SJCRH30 (cell line): ENCODE results near the gene STK32C. TPM values are rescaled to one million over a fixed set of nuclear protein-coding genes. Genes with fewer than 3 reads are reported as not detected.

Source experiments
- DNase-seq, 2 experiments: peaks; one replicate each; pipeline ENCODE4 v3.0.0-alpha.2; 2015 to 2020
- H3K27ac ChIP-seq: fragments of 250-450 bp; sonication (Bioruptor Pico); 2 replicates; pipeline ENCODE4 v1.5.1; 2020; ENCODE audit warnings: mild to moderate bottlenecking, moderate library complexity
- H3K27me3 ChIP-seq: fragments of 250-450 bp; sonication (Bioruptor Pico); 2 replicates; pipeline ENCODE4 v1.5.1; 2020; ENCODE audit warnings: mild to moderate bottlenecking, moderate library complexity
- H3K36me3 ChIP-seq: fragments of 250-450 bp; sonication (Bioruptor Pico); 2 replicates; pipeline ENCODE4 v1.5.1; 2020; ENCODE audit warnings: mild to moderate bottlenecking, moderate library complexity
- H3K4me1 ChIP-seq: fragments of 250-450 bp; sonication (Bioruptor Pico); 2 replicates; pipeline ENCODE4 v1.5.1; 2020; ENCODE audit warnings: mild to moderate bottlenecking, moderate library complexity
- H3K4me3 ChIP-seq: fragments of 250-450 bp; sonication (Bioruptor Pico); 2 replicates; pipeline ENCODE4 v1.5.1; 2020; ENCODE audit warnings: mild to moderate bottlenecking, moderate library complexity
- H3K9me3 ChIP-seq: fragments of 250-450 bp; sonication (Bioruptor Pico); replicated peaks from 2 replicates; pipeline ENCODE4 v1.5.1; 2020; ENCODE audit warnings: mild to moderate bottlenecking, moderate library complexity
- total RNA-seq: library from RNA; depleted of rRNA; stranded (reverse); fragments of >200 nt; shearing (Covaris generic); gene quantifications from 2 replicates; pipeline ENCODE4 v1.2.3, GENCODE V29; 2014

Gene STK32C
- total RNA-seq, 1 experiment from 2014 or later, result 4.2 TPM

DNA sequence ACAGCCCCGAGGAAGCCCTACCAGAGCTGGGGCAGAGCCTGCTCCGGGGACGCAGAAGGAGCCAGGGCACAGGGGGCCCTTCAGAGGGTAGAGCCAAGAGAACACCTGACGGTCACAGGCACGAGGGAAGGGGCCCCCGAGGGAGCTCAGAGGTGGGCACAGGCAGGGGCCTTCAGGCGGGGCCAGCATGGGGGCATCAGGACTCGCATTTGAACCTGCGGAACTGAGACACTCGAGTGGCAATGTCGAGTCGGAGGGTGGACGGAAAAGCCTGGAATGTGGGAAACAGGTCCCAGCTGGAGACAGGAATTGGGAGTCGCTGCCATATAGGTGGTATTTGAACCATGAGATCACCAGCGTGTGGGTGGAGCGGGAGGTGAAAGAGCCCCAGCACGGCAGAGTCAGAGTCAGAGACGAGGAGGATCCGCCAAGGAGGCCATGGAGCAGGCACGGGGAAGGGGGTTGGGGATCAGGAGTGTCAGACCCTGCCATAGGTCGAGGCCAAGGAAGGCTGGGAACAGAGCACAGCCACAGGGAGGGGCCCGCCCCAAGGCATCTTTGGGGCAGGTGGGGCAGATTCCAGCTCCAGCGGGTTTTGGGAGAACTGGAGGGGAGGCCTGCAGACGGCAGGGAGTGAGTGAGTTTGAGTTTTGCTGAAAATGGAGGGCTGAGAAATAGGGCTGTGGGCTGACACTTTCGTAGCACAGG, 13.8 kb downstream of the STK32C start:
- no peaks in the 10 kb centered on the region for H3K36me3 ChIP-seq
- H3K4me3 ChIP-seq, result no peak overlapping the region
- no peaks in the 10 kb centered on the region for H3K4me1 ChIP-seq
- no peaks in the 10 kb centered on the region for H3K9me3 ChIP-seq
- no peak for DNase-seq
- no peaks in the 10 kb centered on the region for H3K27me3 ChIP-seq
- H3K27ac ChIP-seq, result no peak overlapping the region

DNA sequence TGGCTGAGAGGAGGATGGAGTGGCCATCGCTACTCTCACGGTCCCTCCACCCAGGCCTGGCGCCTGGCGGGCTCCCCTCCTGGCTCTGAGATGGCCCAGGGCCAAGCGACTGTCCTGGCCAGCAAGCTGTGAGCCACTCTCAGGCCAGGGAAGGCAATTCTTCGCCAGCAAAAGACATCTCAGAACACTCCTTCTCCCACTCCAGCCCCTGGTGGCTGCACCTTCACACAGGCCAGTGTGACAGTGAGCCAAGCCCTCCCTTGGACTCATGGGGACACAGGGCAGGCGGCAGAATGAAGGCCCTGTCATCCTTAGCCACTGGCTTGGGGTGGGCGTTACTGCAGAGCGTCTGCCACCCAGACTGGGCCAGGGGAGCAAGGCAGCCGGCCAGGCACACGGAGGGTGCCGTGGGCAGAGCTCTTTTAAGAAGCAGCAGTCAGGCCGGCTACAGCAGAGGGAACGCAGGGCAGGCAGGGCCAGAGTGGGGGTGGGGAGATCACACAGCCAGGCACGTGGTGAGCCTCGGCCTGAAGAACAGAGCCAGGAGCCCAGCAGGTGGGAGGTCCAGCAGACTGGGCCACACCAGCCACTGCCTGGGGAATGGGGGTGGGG, 14.4 kb downstream of the STK32C start:
- Histone ChIP-seq H3K27me3 (no peaks in the 10 kb centered on the region), H3K36me3 (no peaks in the 10 kb centered on the region), H3K4me1 (no peaks in the 10 kb centered on the region), H3K9me3 (no peaks in the 10 kb centered on the region), H3K27ac (no peak overlapping the region), H3K4me3 (no peak overlapping the region)
- DNase-seq, result no peak

- Histone ChIP-seq H3K4me1 (no peaks in the 10 kb centered on the region), H3K9me3 (no peaks in the 10 kb centered on the region), H3K27me3 (no peaks in the 10 kb centered on the region), H3K27ac (no peak overlapping the region), H3K4me3 (no peak overlapping the region), H3K36me3 (no peaks in the 10 kb centered on the region)
- no peak for DNase-seq
Observed at GRCh38 chr10:132292287-132293200, 15.2 kb downstream of the STK32C start.

DNA sequence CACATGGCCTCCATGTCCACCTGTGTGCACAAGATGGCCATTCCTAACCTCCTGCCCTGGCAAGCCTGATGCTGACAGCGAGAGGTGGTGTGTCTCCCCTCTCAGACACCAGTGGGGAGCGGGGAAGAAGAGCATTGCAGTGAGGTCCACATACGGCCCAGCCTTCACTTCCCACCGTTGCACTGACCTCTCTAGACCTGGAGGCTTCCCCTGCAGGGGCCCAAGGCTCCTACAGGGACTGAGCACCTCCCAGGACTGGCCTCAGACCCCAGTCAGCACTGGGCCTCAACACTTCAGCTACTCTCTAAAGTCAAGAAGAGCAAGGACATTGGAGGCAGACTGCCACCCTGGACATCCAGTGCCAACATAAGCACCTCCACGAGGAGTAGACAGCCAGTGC, 15.9 kb downstream of the STK32C start:
- no peaks in the 10 kb centered on the region for H3K4me1 ChIP-seq
- no peaks in the 10 kb centered on the region for H3K36me3 ChIP-seq
- DNase-seq, result no peak
- H3K4me3 ChIP-seq, result no peak overlapping the region
- H3K9me3 ChIP-seq, result no peaks in the 10 kb centered on the region
- H3K27me3 ChIP-seq, result no peaks in the 10 kb centered on the region
- H3K27ac ChIP-seq, result no peak overlapping the region

DNA sequence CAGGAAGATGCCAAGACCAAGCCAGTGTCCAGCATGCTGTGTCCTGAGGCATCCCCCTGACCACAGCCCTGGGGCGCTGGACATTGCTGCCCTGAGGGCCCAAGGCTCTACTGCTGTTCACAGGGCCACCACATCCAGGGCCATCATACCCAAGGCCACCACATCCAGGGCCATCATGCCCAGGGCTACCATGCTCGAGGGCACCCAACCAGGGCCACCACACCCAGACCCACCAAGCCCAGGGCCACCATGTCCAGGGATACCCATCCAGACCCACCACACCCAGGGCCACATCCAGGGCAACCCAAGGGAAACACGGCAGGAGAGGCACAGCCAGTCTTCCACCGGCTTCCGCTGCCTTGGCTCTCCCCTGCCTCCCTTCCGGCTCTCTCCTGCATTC, 17.1 kb downstream of the STK32C start:
- Histone ChIP-seq H3K27ac (no peak overlapping the region), H3K36me3 (no peaks in the 10 kb centered on the region), H3K27me3 (no peaks in the 10 kb centered on the region), H3K4me3 (no peak overlapping the region), H3K4me1 (no peaks in the 10 kb centered on the region), H3K9me3 (no peaks in the 10 kb centered on the region)
- no peak for DNase-seq

DNA sequence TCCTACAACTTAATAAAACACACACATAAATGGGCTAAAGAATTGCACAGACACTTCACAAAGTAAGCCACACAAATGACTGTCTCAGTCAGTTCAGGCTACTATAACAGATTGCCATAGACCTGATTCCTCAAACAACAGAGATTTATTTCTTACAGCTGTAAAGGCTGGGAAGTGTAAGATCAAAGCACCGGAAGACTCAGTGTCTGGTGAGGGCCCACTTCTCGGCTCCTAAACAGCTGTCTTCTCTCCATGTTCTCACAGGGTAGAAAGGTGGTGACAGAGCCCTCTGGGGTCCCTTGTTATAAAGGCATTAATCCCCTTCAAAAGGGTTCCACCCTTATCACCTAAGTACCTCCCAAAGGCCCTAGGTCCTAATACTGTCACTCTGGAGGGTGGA, 18.3 kb downstream of the STK32C start:
- no peaks in the 10 kb centered on the region for H3K36me3 ChIP-seq
- H3K4me3 ChIP-seq, result no peak overlapping the region
- no peaks in the 10 kb centered on the region for H3K4me1 ChIP-seq
- no peak for DNase-seq
- H3K27ac ChIP-seq, result no peak overlapping the region
- no peaks in the 10 kb centered on the region for H3K9me3 ChIP-seq
- no peaks in the 10 kb centered on the region for H3K27me3 ChIP-seq

GRCh38 chr10:132283604-132284382, 24.0 kb downstream of the STK32C start:
- Histone ChIP-seq H3K9me3 (no peaks in the 10 kb centered on the region), H3K27me3 (no peaks in the 10 kb centered on the region)

GRCh38 chr10:132282667-132283603, 24.8 kb downstream of the STK32C start:
- H3K27me3 ChIP-seq, result no peaks in the 10 kb centered on the region
- no peak for DNase-seq
- H3K36me3 ChIP-seq, result no peaks in the 10 kb centered on the region
- no peak overlapping the region for H3K27ac ChIP-seq
- H3K4me1 ChIP-seq, result no peaks in the 10 kb centered on the region
- H3K9me3 ChIP-seq, result no peaks in the 10 kb centered on the region
- H3K4me3 ChIP-seq, result no peak overlapping the region

More at GRCh38 chr10:132283604-132284382, 24.0 kb downstream of the STK32C start:
- no peak overlapping the region for H3K4me3 ChIP-seq
- H3K27ac ChIP-seq, result no peak overlapping the region
- H3K4me1 ChIP-seq, result no peaks in the 10 kb centered on the region
- no peaks in the 10 kb centered on the region for H3K36me3 ChIP-seq
- DNase-seq, result no peak

GRCh38 chr10:132281915-132282666, 25.7 kb downstream of the STK32C start:
- H3K36me3 ChIP-seq, result no peaks in the 10 kb centered on the region
- peak; percentile 43 to 50 for DNase-seq
- H3K27ac ChIP-seq, result no peak overlapping the region
- H3K4me1 ChIP-seq, result no peaks in the 10 kb centered on the region
- no peaks in the 10 kb centered on the region for H3K9me3 ChIP-seq
- no peak overlapping the region for H3K4me3 ChIP-seq
- H3K27me3 ChIP-seq, result no peaks in the 10 kb centered on the region

- DNase-seq, result no peak
- Histone ChIP-seq H3K4me3 (no peak overlapping the region), H3K4me1 (no peaks in the 10 kb centered on the region), H3K27ac (no peak overlapping the region), H3K36me3 (no peaks in the 10 kb centered on the region), H3K9me3 (no peaks in the 10 kb centered on the region), H3K27me3 (no peaks in the 10 kb centered on the region)
Observed at GRCh38 chr10:132280646-132281074, 27.1 kb downstream of the STK32C start.

DNA sequence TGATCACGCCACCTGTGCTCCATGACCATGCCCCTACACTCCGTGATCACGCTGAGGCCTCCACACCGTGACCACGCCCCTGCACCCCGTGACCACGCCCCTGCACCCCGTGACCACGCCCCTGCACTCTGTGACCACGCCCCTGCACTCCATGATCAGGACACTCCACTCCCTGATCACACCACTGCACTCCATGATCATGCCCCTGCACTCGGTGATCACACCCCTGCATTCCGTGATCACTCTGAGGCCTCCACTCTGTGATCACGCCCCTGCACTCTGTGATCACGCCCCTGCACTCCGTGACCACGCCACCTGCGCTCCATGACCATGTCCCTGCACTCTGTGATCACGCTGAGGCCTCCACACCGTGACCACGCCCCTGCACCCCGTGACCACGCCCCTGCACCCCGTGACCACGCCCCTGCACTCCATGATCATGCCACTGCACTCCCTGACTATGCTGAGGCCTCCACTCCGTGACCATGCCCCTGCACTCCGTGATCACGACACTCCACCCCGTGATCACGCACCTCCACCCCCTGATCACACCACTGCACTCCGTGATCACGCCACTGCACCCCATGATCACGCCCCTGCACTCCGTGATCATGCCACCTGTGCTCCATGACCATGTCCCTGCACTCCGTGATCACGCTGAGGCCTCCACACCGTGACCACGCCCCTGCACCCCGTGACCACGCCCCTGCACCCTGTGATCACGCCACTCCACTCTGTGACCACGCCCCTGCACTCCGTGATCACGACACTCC, 27.7 kb downstream of the STK32C start:
- no peak for DNase-seq
- H3K27ac ChIP-seq, result no peak overlapping the region
- H3K27me3 ChIP-seq, result no peaks in the 10 kb centered on the region
- no peaks in the 10 kb centered on the region for H3K4me1 ChIP-seq
- no peaks in the 10 kb centered on the region for H3K9me3 ChIP-seq
- H3K36me3 ChIP-seq, result no peaks in the 10 kb centered on the region
- H3K4me3 ChIP-seq, result no peak overlapping the region

- no peaks in the 10 kb centered on the region for H3K9me3 ChIP-seq
- no peak overlapping the region for H3K27ac ChIP-seq
- no peaks in the 10 kb centered on the region for H3K4me1 ChIP-seq
- no peaks in the 10 kb centered on the region for H3K27me3 ChIP-seq
- no peak overlapping the region for H3K4me3 ChIP-seq
- H3K36me3 ChIP-seq, result no peaks in the 10 kb centered on the region
- no peak for DNase-seq
Observed at GRCh38 chr10:132277311-132277741, 30.4 kb downstream of the STK32C start.
